ENCODE data around the gene PLAAT2.
"Not testable (repeated sequence)": the region's sequence is repeated elsewhere in the genome, so short reads cannot be mapped to it uniquely, and the experiment has no call there.

The PLAAT2 gene

DNA sequence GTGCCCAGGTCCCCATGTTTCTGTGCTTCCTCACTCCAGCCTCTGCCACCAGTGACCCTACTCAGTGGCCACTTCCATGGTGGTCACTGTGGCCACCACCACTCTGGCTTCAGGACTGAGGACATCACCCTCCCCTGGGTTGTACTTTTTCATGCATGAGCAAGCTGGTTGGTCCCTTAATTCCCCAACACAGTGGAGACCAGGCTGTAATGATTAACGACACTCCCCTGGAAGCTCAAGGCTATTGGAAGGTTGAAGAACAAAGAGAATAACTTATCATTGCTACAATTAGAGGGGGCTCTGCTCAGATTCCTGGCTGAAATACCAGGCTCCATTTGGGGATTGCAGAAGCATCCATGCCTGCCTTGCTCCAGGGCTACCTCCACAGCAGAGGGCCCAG lies 16.1 kb downstream of the PLAAT2 start:
- no peak overlapping the region for H3K4me3 ChIP-seq (ENCODE audit: low read depth in 1 of 2, low read length in 2 of 2)
- H3K4me2 ChIP-seq (ENCODE audit: insufficient read depth, low read length) = no peak overlapping the region
- DNase-seq = no peak
- H4K20me1 ChIP-seq (ENCODE audit: insufficient read depth, low read length) = no peaks in the 10 kb centered on the region
- no peak for TF ChIP-seq EZH2 (IDR thresholded peaks at IDR 0.05; ENCODE audit: borderline replicate concordance, low read depth, low read length, severe bottlenecking)
- no peak for TF ChIP-seq CTCF (IDR thresholded peaks at IDR 0.05; ENCODE audit: borderline replicate concordance, extremely low read depth, low read length, poor library complexity, severe bottlenecking)
- H3K9ac ChIP-seq (ENCODE audit: low read depth, low read length) = no peak overlapping the region
- H3K9me3 ChIP-seq (ENCODE audit: insufficient read depth, low read length, severe bottlenecking) = no peaks in the 10 kb centered on the region
- H3K79me2 ChIP-seq (ENCODE audit: insufficient read depth, low read length) = no peaks in the 10 kb centered on the region
- H3K27ac ChIP-seq (ENCODE audit: low read length) = no peak overlapping the region
- H3K4me1 ChIP-seq (ENCODE audit: insufficient read depth, low read length) = peaks cover 17% of the 10 kb centered on the region
- no peaks in the 10 kb centered on the region for H3K27me3 ChIP-seq (ENCODE audit: insufficient read depth, low read length, poor library complexity)
- no peaks in the 10 kb centered on the region; the same call in 1 of the 2 replicates for H3K36me3 ChIP-seq (ENCODE audit: insufficient read depth, low read length)
- H2AFZ ChIP-seq (ENCODE audit: low read depth, low read length) = no peak overlapping the region
- ATAC-seq (ENCODE audit: insufficient read depth, low read depth) = no peak

- DNase-seq = no peak
- H3K4me2 ChIP-seq (ENCODE audit: insufficient read depth, low read length) = no peak overlapping the region
Measured at GRCh38 chr11:63543711-63544110, 19.5 kb downstream of the PLAAT2 start.

GRCh38 chr11:63542506-63542905 lies 20.7 kb downstream of the PLAAT2 start:
- H3K27ac ChIP-seq (ENCODE audit: low read length); H3K27me3 ChIP-seq (ENCODE audit: insufficient read depth, low read length, poor library complexity); H3K9ac ChIP-seq (ENCODE audit: low read depth, low read length); H3K9me3 ChIP-seq (ENCODE audit: insufficient read depth, low read length, severe bottlenecking); H3K4me2 ChIP-seq (ENCODE audit: insufficient read depth, low read length); H4K20me1 ChIP-seq (ENCODE audit: insufficient read depth, low read length); DNase-seq; H3K36me3 ChIP-seq (ENCODE audit: insufficient read depth, low read length); H2AFZ ChIP-seq (ENCODE audit: low read depth, low read length); H3K79me2 ChIP-seq (ENCODE audit: insufficient read depth, low read length); ATAC-seq (ENCODE audit: insufficient read depth, low read depth); H3K4me3 ChIP-seq (ENCODE audit: low read depth in 1 of 2, low read length in 2 of 2): not testable (repeated sequence)
- peaks cover 13% of the 10 kb centered on the region for H3K4me1 ChIP-seq (ENCODE audit: insufficient read depth, low read length)

More at GRCh38 chr11:63543711-63544110, 19.5 kb downstream of the PLAAT2 start:
- H3K79me2 ChIP-seq (ENCODE audit: insufficient read depth, low read length) = no peaks in the 10 kb centered on the region
- peaks cover 1% of the 10 kb centered on the region; the same call in 1 of the 2 replicates for H3K4me1 ChIP-seq (ENCODE audit: insufficient read depth, low read length)
- TF ChIP-seq EZH2 (IDR thresholded peaks at IDR 0.05; ENCODE audit: borderline replicate concordance, low read depth, low read length, severe bottlenecking) (no peak), CTCF (IDR thresholded peaks at IDR 0.05; ENCODE audit: borderline replicate concordance, extremely low read depth, low read length, poor library complexity, severe bottlenecking) (no peak)
- no peak overlapping the region for H3K27ac ChIP-seq (ENCODE audit: low read length)
- H3K27me3 ChIP-seq (ENCODE audit: insufficient read depth, low read length, poor library complexity) = no peaks in the 10 kb centered on the region
- H3K9me3 ChIP-seq (ENCODE audit: insufficient read depth, low read length, severe bottlenecking) = no peaks in the 10 kb centered on the region
- no peak overlapping the region for H3K4me3 ChIP-seq (ENCODE audit: low read depth in 1 of 2, low read length in 2 of 2)
- H4K20me1 ChIP-seq (ENCODE audit: insufficient read depth, low read length) = no peaks in the 10 kb centered on the region
- no peak overlapping the region for H3K9ac ChIP-seq (ENCODE audit: low read depth, low read length)
- H3K36me3 ChIP-seq (ENCODE audit: insufficient read depth, low read length) = no peaks in the 10 kb centered on the region; the same call in 1 of the 2 replicates
- no peak overlapping the region for H2AFZ ChIP-seq (ENCODE audit: low read depth, low read length)
- ATAC-seq (ENCODE audit: insufficient read depth, low read depth) = no peak

DNA sequence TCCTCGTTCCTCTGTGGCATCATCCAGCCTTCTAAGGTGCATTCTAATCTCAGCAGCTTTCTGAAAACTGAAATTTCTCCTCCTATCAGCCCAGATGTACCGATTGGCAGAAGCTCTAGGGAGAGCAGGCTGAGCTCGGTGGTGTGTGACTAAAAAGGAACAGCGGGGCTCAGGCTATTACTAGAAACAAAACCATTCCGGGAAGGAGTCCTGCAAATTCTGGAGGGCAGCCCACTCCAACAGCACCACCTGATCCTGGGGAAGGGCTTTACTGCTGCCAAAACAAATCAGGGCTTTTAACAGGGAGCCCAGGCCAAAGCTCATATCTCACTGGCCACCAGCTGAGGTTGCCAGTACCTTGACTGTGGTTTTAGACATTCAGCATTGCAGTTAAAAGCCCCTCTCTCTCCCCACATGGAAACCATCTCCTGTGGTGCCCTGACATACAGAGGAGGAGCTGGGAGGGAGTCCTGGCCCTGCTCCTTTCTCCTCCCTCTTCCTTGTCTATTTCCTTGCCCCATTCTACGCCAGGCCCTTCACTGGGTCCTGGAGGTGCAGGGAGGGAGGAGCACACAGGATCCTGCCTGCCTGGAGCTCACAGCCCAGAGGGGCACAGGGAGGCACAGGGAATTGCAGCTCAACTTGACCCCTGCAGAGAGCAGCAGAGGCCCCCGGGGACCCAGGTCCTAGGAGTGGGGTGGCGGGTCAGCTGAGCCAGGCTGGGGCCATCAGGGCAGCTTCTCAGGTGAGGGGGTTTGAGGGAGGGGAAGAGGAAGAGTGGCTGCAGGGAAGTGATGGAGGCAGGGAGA lies 25.7 kb downstream of the PLAAT2 start:
- no peaks in the 10 kb centered on the region for H3K36me3 ChIP-seq (ENCODE audit: insufficient read depth, low read length)
- peak overlapping the region; percentile 89 for H3K4me2 ChIP-seq (ENCODE audit: insufficient read depth, low read length)
- H3K79me2 ChIP-seq (ENCODE audit: insufficient read depth, low read length) = no peaks in the 10 kb centered on the region
- no peaks in the 10 kb centered on the region for H3K9me3 ChIP-seq (ENCODE audit: insufficient read depth, low read length, severe bottlenecking)
- H3K27me3 ChIP-seq (ENCODE audit: insufficient read depth, low read length, poor library complexity) = no peaks in the 10 kb centered on the region
- H2AFZ ChIP-seq (ENCODE audit: low read depth, low read length) = peak overlapping the region; percentile 94
- ATAC-seq (ENCODE audit: insufficient read depth, low read depth) = peak; percentile 60
- peak overlapping the region; percentile 67 for H3K9ac ChIP-seq (ENCODE audit: low read depth, low read length)
- H3K4me3 ChIP-seq (ENCODE audit: low read depth in 1 of 2, low read length in 2 of 2) = peak overlapping the region; percentile 34 to 65; a peak in 3 of 4 replicates
- H3K27ac ChIP-seq (ENCODE audit: low read length) = peak overlapping the region; percentile 84
- TF ChIP-seq CTCF (IDR thresholded peaks at IDR 0.05; ENCODE audit: borderline replicate concordance, extremely low read depth, low read length, poor library complexity, severe bottlenecking) (peak; percentile 37), EZH2 (IDR thresholded peaks at IDR 0.05; ENCODE audit: borderline replicate concordance, low read depth, low read length, severe bottlenecking) (no peak)
- H3K4me1 ChIP-seq (ENCODE audit: insufficient read depth, low read length) = peaks cover 37% of the 10 kb centered on the region
- peak; percentile 33 for DNase-seq
- H4K20me1 ChIP-seq (ENCODE audit: insufficient read depth, low read length) = no peaks in the 10 kb centered on the region

Data from DND-41 (cell line).